ENCODE results near the gene NEURL4. TPM values are rescaled to one million over a fixed set of nuclear protein-coding genes. Genes with fewer than 3 reads are reported as not detected.

NEURL4 gene
- total RNA-seq, 2 donors from 2014 or later, result 30.2 to 55.8 TPM

DNA sequence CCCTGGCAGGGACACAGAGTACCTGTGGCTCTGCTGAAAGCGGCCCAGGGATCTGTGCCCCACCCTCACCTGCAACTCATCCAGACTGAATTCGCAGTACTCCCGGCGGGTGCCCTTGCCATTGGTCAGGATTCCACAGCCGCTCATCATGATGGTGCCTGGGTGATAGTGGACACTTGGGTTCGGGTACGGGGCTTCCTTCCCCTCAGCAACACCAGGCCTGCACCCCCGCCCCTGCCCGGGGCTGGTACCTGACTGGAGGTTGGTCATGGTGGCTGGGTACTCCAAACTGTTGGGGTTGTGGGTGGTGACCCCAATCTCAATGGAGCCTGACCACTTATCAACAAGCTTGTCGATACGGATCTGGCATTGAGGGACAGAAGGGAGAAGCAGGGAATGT lies 2.9 kb downstream of the NEURL4 start:
- TF ChIP-seq, protein P1, sequence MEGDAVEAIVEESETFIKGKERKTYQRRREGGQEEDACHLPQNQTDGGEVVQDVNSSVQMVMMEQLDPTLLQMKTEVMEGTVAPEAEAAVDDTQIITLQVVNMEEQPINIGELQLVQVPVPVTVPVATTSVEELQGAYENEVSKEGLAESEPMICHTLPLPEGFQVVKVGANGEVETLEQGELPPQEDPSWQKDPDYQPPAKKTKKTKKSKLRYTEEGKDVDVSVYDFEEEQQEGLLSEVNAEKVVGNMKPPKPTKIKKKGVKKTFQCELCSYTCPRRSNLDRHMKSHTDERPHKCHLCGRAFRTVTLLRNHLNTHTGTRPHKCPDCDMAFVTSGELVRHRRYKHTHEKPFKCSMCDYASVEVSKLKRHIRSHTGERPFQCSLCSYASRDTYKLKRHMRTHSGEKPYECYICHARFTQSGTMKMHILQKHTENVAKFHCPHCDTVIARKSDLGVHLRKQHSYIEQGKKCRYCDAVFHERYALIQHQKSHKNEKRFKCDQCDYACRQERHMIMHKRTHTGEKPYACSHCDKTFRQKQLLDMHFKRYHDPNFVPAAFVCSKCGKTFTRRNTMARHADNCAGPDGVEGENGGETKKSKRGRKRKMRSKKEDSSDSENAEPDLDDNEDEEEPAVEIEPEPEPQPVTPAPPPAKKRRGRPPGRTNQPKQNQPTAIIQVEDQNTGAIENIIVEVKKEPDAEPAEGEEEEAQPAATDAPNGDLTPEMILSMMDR (IDR thresholded peaks at IDR 0.05), result no peak
- no peaks in the 10 kb centered on the region for H3K9me3 ChIP-seq
- no peaks in the 10 kb centered on the region for H3K27me3 ChIP-seq
- H3K9ac ChIP-seq (ENCODE audit: low read depth in 2 of 2, low read length in 2 of 2), result no peak overlapping the region
- DNase-seq, result no peak
- intact Hi-C loops (cut with DNase I), result no loop called here
- H3K4me1 ChIP-seq, result peaks cover 10% of the 10 kb centered on the region
- no peak overlapping the region for H3K4me3 ChIP-seq
- H3K27ac ChIP-seq, result no peak overlapping the region
- H3K36me3 ChIP-seq, result peaks cover 18% of the 10 kb centered on the region

DNA sequence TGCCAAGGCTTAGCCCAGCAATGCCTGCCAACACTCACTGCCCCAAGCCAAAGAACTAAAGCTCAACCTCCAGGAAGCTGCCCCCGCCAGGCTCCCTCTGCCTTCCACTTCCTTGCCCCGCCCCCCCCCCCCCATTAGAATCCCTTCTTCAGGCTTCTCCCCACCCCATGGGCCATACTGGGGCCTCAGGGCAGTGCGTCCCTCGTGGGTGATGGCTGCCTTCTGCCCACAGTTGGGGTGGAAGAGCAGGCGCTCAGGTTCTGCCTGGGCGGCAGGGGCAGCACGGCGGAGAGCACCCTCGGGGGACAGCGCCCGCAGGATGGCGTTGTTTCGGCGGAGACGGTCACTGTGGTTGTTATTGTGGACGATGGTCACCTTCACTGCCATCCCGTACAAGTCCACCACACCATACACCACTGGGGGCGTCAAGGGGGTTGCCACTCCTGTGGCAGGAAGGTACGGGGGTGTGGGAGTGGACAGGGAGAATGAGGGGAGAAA lies 4.1 kb downstream of the NEURL4 start:
- DNase-seq, result no peak
- Histone ChIP-seq H3K4me3 (no peak overlapping the region), H3K36me3 (peaks cover 18% of the 10 kb centered on the region), H3K27ac (no peak overlapping the region), H3K27me3 (no peaks in the 10 kb centered on the region), H3K9ac (ENCODE audit: low read depth in 2 of 2, low read length in 2 of 2) (no peak overlapping the region), H3K9me3 (no peaks in the 10 kb centered on the region), H3K4me1 (peaks cover 10% of the 10 kb centered on the region)
- TF ChIP-seq, protein P1 (IDR thresholded peaks at IDR 0.05), result no peak
- intact Hi-C loops (cut with DNase I), result no loop called here

DNA sequence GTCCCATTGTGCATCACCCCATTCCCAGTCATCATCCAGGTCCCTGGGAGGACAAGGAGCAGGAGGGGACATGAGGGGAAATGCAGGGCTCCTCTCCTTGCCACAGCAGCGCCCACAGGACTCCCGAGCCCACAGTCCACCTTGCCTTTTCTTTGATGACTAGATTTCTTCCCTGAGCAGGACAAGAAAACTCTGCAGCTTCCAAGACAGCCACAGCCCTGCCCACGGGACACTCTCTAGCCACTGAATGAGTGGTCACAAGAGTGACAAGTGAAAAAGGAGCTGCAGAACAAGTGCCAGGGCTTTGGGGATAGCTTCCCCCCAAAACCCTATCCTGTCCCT lies 4.7 kb downstream of the NEURL4 start:
- TF ChIP-seq, protein P1 (IDR thresholded peaks at IDR 0.05), result no peak
- intact Hi-C loops (cut with DNase I), result no loop called here
- no peaks in the 10 kb centered on the region for H3K27me3 ChIP-seq
- no peak overlapping the region for H3K9ac ChIP-seq (ENCODE audit: low read depth in 2 of 2, low read length in 2 of 2)
- H3K4me1 ChIP-seq, result peaks cover 10% of the 10 kb centered on the region
- no peak for DNase-seq
- H3K4me3 ChIP-seq, result no peak overlapping the region
- no peaks in the 10 kb centered on the region for H3K9me3 ChIP-seq
- H3K27ac ChIP-seq, result no peak overlapping the region
- H3K36me3 ChIP-seq, result peaks cover 18% of the 10 kb centered on the region

GRCh38 chr17:7323731-7324437 lies 5.3 kb downstream of the NEURL4 start:
- Histone ChIP-seq H3K4me1 (peaks cover 10% of the 10 kb centered on the region), H3K9me3 (no peaks in the 10 kb centered on the region), H3K36me3 (peaks cover 18% of the 10 kb centered on the region), H3K9ac (ENCODE audit: low read depth in 2 of 2, low read length in 2 of 2) (no peak overlapping the region), H3K27me3 (no peaks in the 10 kb centered on the region), H3K27ac (no peak overlapping the region), H3K4me3 (no peak overlapping the region)
- intact Hi-C loops (cut with DNase I), result no loop called here
- DNase-seq, result peak; percentile 53
- TF ChIP-seq, protein P1 (IDR thresholded peaks at IDR 0.05), result peak; percentile 77

DNA sequence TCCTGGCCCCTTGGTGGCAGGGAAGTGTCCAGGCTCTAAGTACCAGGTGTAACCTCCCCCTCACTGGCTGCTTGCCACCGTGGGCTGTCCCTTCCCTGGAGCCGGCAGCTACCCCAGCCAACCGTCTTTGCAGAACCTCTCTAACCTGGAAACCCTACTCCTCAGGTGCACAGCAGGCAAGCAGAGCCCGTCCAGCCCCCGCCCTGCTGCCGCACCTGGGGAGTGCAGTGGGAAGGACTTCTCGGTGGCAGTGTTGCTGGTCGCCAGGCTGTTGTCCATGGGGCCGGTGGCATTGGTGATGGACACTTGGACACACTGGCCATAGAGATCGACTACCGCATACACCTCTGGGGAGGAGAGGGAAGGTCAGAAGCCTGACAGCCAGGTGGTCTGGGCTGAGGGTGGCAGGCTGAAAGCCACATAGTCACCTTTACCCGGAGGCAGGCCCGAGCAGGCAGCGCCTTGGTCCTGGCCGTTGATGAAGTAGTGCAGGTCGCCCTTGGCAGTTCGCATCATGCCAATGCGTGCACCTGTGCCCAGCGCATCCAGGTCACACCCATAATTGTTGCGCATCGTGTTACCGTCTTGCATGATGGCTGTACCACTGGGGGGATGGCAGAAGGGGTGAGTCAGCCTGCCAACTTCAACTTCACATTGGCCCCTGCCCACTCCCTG lies 6.5 kb downstream of the NEURL4 start:
- Histone ChIP-seq H3K9ac (ENCODE audit: low read depth in 2 of 2, low read length in 2 of 2) (no peak overlapping the region), H3K4me3 (no peak overlapping the region), H3K27me3 (no peaks in the 10 kb centered on the region), H3K36me3 (peaks cover 18% of the 10 kb centered on the region), H3K9me3 (no peaks in the 10 kb centered on the region), H3K4me1 (peaks cover 2% of the 10 kb centered on the region), H3K27ac (no peak overlapping the region)
- DNase-seq, result no peak
- TF ChIP-seq, protein P1 (IDR thresholded peaks at IDR 0.05), result no peak
- intact Hi-C loops (cut with DNase I), result no loop called here

Measured in colonic mucosa (tissue), 4 donors.